Sciatic nerve (tissue), 2 donors: ENCODE measurements around the gene ANP32E. TPM values are rescaled to one million over a fixed set of nuclear protein-coding genes. Genes with fewer than 3 reads are reported as not detected.
A peak's percentile ranks its signal among the peaks of the same experiment; 100 is the strongest.
"Not testable (repeated sequence)": the region's sequence is repeated elsewhere in the genome, so short reads cannot be mapped to it uniquely, and the experiment has no call there.

Experiments used
- ATAC-seq: fragments of 200-7000 bp; cut with Tn5 transposase; one replicate; pipeline ENCODE4 v1.9.1; 2020; ENCODE audit warnings: mild to moderate bottlenecking, moderate library complexity
- DNase-seq: peaks from one replicate; pipeline ENCODE4 v3.0.0-alpha.2; 2020; ENCODE audit warnings: low spot score
- intact Hi-C: fragments of 100-400 bp; cut with DNase I; formaldehyde crosslinking; loops from one replicate; pipeline ENCODE4 v1.14.2; 2022
- total RNA-seq: library from RNA; stranded (reverse); fragmentation: NEBNext Ultra II Directional; extraction: Animal tissue kit (Norgen Biotek cat#: 25700); gene quantifications from one replicate; pipeline ENCODE4 v1.2.1, GENCODE V29; 2021
- donor health status: DM: no; HTN: no; CAD: no.
- donor health status: DM: no; HTN: no; CAD: no.

The ANP32E gene
- total RNA-seq, 1 donor from 2014 or later: 40.6 TPM

DNA sequence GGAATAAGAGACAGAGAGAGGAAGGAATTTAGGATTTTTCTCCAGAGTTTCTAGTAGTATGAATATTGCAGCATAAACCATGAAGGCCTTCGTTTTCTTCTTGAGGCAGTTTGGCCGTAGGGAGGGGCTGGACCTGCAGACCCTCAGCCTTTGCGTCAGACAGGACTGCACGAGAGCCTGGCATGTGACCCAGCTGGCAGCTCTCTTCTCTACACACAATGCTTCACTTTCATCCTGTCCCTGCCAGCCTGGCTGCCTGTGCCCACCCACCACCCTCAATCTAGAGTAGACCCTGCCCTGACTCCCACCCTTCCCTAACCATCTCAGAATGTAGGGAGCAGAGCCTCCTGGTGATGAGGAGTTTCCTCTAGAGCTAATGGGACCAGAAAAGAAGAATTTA, 23.3 kb upstream of the ANP32E start:
- no peak for DNase-seq
- intact Hi-C loops: no loop called here
- peak; percentile 7 for ATAC-seq

GRCh38 chr1:150257624-150258585, 22.0 kb upstream of the ANP32E start, which contains the start of gene CA14:
TSS of gene CA14 (plus strand) at chr1:150257774. CDS start at chr1:150258129, 355 bp downstream.
- ATAC-seq (no peak), DNase-seq (no peak)
- intact Hi-C loops: no loop called here

- intact Hi-C loops: no loop called here
- ATAC-seq: no peak
- DNase-seq: no peak
Observed at GRCh38 chr1:150256554-150257341, 20.8 kb upstream of the ANP32E start.

DNA sequence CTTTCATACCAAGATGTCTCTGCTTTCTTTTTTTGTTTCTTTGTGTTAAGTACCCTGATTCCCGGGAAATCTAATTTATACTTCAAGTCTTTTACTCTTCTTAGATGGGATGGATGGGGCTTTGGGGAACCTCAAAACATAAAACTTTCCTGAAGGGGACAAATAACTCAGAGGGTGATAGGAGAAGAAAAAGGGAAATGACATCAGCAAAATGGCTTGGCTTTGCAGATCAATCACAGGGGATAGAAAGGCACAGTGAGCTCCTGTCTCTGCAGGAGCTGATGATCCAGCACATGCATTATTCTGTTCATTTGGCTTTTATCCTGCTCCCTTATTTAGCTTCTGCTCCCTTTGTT, 20.3 kb upstream of the ANP32E start:
- DNase-seq: no peak
- intact Hi-C loops: no loop called here
- ATAC-seq: no peak

GRCh38 chr1:150249936-150250335, 14.0 kb upstream of the ANP32E start:
- intact Hi-C loops: no loop called here
- no peak for ATAC-seq
- DNase-seq: no peak

GRCh38 chr1:150243003-150243402, 7.1 kb upstream of the ANP32E start:
- intact Hi-C loops: no loop called here
- no peak for ATAC-seq
- DNase-seq: no peak

- intact Hi-C loops: no loop called here
- no peak for ATAC-seq
- DNase-seq: no peak
Observed at GRCh38 chr1:150237746-150238145, 1.8 kb upstream of the ANP32E start.

- intact Hi-C loops, DNase-seq, ATAC-seq: not testable (repeated sequence)
Observed at GRCh38 chr1:150237176-150237575, 1.3 kb upstream of the ANP32E start.

DNA sequence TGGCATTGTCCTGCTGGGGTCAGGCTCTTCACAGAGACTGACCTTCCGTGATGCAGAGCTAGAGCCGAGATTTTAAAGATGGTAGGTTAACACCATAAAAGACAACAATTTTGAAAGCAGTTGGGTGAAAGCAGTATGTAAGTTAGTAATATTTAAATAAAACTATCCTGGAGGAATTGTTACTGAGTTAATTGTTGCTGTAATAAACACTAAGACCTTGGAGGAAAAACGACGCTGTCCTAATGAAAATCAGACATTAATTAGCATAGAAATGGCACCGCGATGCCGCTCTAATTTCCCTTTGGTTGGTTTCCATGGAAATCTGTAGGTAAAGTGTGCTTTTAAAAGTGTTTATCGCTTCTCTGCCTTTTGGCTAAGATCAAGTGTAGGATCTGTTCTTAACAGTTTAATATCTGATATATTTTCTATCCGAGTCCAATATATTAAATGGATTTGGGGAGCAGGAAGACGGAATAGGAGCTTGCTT, 745 bp upstream of the ANP32E start:
- no peak for ATAC-seq
- DNase-seq: no peak
- intact Hi-C loops: no loop called here

- DNase-seq (peak; percentile 70), ATAC-seq (peak; percentile 1)
- intact Hi-C loops: no loop called here
Observed at GRCh38 chr1:150235294-150235851, 539 bp downstream of the ANP32E start.

DNA sequence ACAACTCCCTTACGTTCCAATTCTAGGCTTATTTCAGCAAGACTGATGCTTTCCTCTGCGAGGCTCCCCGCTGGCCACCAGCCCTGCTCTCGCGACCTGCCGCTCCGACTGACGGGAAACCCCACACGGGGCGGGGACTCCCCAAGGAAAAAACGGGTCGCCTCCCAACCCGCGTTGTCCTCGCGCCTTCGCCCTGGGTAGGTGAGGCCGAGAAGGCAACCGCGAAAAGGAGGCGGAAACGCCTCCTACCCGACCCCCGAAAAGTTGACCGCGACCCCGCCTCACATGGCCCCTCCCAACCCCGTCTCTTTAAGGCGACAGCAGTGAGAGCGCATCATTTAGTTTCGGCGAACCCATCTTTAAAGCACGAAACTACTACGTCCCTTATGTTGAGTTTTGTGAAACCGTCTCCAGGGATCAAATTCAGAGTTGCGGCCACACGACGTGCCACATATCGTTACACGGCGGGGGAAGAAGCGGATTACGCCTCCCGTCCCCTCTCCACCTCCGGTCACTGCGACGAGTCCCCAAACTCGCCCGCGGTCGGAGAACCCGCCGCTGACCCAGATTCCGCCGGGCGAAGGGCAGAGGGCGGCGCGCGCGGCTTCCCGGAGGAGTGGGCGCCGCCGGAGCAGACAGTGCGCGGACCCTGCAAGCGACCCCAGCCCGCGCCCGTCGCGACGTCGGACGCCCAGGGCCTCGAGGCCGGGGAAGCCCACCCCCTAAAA, 1.2 kb downstream of the ANP32E start:
- intact Hi-C loops: no loop called here
- DNase-seq: peak; percentile 90

GRCh38 chr1:150234309-150234565, 1.7 kb downstream of the ANP32E start:
- intact Hi-C loops: no loop called here
- ATAC-seq: peak; percentile 29
- DNase-seq: no peak

More for the DNA sequence above, 1.2 kb downstream of the ANP32E start:
- ATAC-seq: peak; percentile 74

DNA sequence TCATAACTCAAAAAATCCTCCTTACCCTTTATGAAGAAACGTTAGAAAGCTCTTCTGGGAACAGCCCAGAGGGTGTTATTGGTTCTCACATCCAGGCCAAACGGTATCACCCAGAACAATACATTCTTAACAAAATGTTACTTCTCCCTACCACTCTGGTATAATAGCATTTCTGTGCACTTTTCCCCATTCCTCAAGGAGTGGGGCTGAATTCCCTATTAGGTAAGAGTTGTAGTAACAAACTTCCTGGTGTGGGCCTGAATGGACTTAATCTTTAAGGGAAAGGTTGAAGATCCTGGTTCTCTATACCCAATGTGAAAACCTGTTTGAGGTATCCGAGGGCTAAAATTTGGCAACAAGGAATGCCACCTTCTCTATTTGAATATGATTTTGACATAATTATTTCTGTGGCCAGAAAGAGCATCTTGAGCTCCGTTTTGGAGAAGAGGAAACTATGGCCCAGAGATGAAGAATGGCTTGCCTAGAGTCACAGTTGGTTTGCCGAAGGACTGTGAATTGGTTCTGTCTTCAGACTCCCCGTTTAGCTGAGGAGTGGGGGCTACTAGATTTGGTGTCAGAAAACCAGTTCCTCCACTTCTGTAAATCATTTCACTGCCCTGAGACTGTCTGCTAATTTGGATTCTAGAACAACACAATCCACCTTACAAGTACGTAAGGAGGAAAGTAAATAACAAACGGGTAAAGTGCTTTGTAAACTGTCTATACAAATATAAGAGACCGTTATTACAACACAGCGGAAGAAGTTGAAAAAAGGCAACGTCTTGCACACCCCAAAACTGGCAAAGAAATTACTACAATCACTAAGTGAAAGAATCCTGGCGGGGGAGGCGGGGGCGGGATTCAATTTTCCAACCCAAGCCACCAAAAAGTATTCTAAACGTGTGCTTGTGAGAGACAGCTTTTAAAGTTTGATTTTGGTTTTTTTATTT, 2.3 kb downstream of the ANP32E start:
- ATAC-seq (no peak), DNase-seq (no peak)
- intact Hi-C loops: no loop called here

DNA sequence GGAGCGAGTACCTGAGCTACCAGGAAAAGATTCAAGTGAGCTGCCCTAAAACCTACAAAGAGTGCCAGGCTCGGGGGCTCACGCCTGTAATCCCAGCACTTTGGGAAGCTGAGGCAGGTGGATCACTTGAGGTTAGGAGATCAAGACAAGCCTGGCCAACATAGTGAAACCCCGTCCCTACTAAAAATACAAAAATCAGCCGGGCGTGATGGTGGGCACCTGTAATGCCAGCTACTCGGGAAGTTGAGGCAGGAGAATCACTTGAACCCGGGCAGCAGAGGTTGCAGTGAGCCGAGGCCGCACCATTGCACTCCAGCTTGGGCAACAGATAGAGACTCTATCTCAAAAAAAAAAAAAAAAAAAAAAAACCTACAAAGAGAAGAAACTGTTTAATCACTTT, 3.0 kb downstream of the ANP32E start:
- DNase-seq, ATAC-seq, intact Hi-C loops: not testable (repeated sequence)

- intact Hi-C loops, ATAC-seq, DNase-seq: not testable (repeated sequence)
Observed at GRCh38 chr1:150228246-150228645, 7.7 kb downstream of the ANP32E start.

DNA sequence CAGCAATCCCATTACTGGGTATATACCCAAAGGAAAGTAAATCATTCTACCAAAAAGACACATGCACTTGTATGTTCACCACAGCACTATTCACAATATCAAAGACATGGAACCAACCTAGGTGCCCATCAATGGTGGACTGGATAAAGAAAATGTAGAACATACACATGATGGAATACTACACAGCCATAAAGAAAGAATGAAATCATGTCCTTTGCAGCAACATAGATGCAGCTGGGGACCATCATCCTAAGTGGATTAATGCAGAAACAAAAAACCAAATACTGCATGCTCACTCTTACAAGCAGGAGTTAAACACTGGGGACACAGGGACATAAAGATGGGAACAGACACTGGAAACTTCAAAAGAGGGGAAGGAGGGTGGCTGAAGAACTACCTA, 8.7 kb downstream of the ANP32E start:
- no peak for ATAC-seq
- intact Hi-C loops: no loop called here
- no peak for DNase-seq

GRCh38 chr1:150226486-150226885, 9.4 kb downstream of the ANP32E start:
- intact Hi-C loops: no loop called here
- DNase-seq: no peak
- ATAC-seq: no peak

GRCh38 chr1:150225546-150225945, 10.4 kb downstream of the ANP32E start:
- intact Hi-C loops: no loop called here
- ATAC-seq (no peak), DNase-seq (no peak)
